Stimulated activated CD4-positive, alpha-beta T cell treated with anti-CD3 and anti-CD28 coated beads, Interleukin-12 subunit alpha, Interleukin-12 subunit beta, amount 100 ng/mL, for 4 hours (primary cell): Measurements from ENCODE around the gene TCF7L2.
"Not testable (repeated sequence)": the region's sequence is repeated elsewhere in the genome, so short reads cannot be mapped to it uniquely, and the experiment has no call there.

Experiments used
- DNase-seq: peaks from one replicate; pipeline ENCODE4 v3.0.0-alpha.2; 2020

TCF7L2 gene

GRCh38 chr10:113099431-113100183 lies 149.6 kb downstream of the TCF7L2 start:
- no peak for DNase-seq

GRCh38 chr10:113100281-113100680 lies 150.2 kb downstream of the TCF7L2 start:
- DNase-seq, result no peak

- no peak for DNase-seq
Measured at GRCh38 chr10:113103131-113103840, 153.2 kb downstream of the TCF7L2 start.

- DNase-seq, result no peak
Measured at GRCh38 chr10:113104047-113104446, 154.0 kb downstream of the TCF7L2 start.

GRCh38 chr10:113108194-113108835 lies 158.3 kb downstream of the TCF7L2 start:
- peak; percentile 13 for DNase-seq

GRCh38 chr10:113108948-113109347 lies 158.9 kb downstream of the TCF7L2 start:
- DNase-seq, result no peak

GRCh38 chr10:113109482-113109881 lies 159.4 kb downstream of the TCF7L2 start:
- not testable (repeated sequence) for DNase-seq

- DNase-seq, result no peak
Measured at GRCh38 chr10:113111260-113111659, 161.2 kb downstream of the TCF7L2 start.

GRCh38 chr10:113111900-113112853 lies 162.1 kb downstream of the TCF7L2 start:
- no peak for DNase-seq

GRCh38 chr10:113113241-113113640 lies 163.2 kb downstream of the TCF7L2 start:
- no peak for DNase-seq

GRCh38 chr10:113113918-113114317 lies 163.9 kb downstream of the TCF7L2 start:
- no peak for DNase-seq

GRCh38 chr10:113115556-113115955 lies 165.5 kb downstream of the TCF7L2 start:
- DNase-seq, result no peak

GRCh38 chr10:113118882-113119281 lies 168.8 kb downstream of the TCF7L2 start:
- DNase-seq, result no peak

- DNase-seq, result no peak
Measured at GRCh38 chr10:113119801-113120200, 169.8 kb downstream of the TCF7L2 start.

GRCh38 chr10:113121153-113121552 lies 171.1 kb downstream of the TCF7L2 start:
- DNase-seq, result no peak

- DNase-seq, result no peak
Measured at GRCh38 chr10:113122947-113123346, 172.9 kb downstream of the TCF7L2 start.

- no peak for DNase-seq
Measured at GRCh38 chr10:113124724-113125123, 174.7 kb downstream of the TCF7L2 start.

GRCh38 chr10:113125612-113126011 lies 175.6 kb downstream of the TCF7L2 start:
- no peak for DNase-seq

- peak; percentile 45 for DNase-seq
Measured at GRCh38 chr10:113126229-113127201, 176.5 kb downstream of the TCF7L2 start.

GRCh38 chr10:113127261-113127900 lies 177.3 kb downstream of the TCF7L2 start:
- DNase-seq, result no peak

GRCh38 chr10:113127901-113128283 lies 177.8 kb downstream of the TCF7L2 start:
- no peak for DNase-seq
